ENCODE data around the gene OR5K4. TPM values are rescaled to one million over a fixed set of nuclear protein-coding genes. Genes with fewer than 3 reads are reported as not detected.

The OR5K4 gene
- polyA plus RNA-seq, 1 of the 3 experiments (the other 2 are of a cell fraction): not detected

- TF ChIP-seq REST (IDR thresholded peaks at IDR 0.05; ENCODE audit: low read depth, low read length): no peak
- no peak for TF ChIP-seq NRF1 (IDR thresholded peaks at IDR 0.05; ENCODE audit: low read depth, low read length)
- no peak for TF ChIP-seq USF1 (IDR thresholded peaks at IDR 0.05; ENCODE audit: borderline replicate concordance, low read depth)
- TF ChIP-seq NFIC (IDR thresholded peaks at IDR 0.05; ENCODE audit: borderline replicate concordance): no peak
Observed at GRCh38 chr3:98326105-98326893, 27.4 kb upstream of the OR5K4 start (continued).

- no peak for TF ChIP-seq POLR2AphosphoS5 (IDR thresholded peaks at IDR 0.05; ENCODE audit: low read depth, low read length)
- no peak for TF ChIP-seq TAF1 (IDR thresholded peaks at IDR 0.05; ENCODE audit: borderline replicate concordance, low read depth, low read length)
- TF ChIP-seq NRF1 (IDR thresholded peaks at IDR 0.05; ENCODE audit: low read depth, low read length): no peak
- TF ChIP-seq FOXM1 (IDR thresholded peaks at IDR 0.05; ENCODE audit: low read depth): no peak
- TF ChIP-seq REST (IDR thresholded peaks at IDR 0.05; ENCODE audit: low read depth, low read length): no peak
- no peak for TF ChIP-seq USF1 (IDR thresholded peaks at IDR 0.05; ENCODE audit: borderline replicate concordance, low read depth)
- TF ChIP-seq IRF3 (IDR thresholded peaks at IDR 0.05; ENCODE audit: low read depth, low read length): no peak
- no peaks in the 10 kb centered on the region for H3F3A ChIP-seq (replicated peaks; ENCODE audit: insufficient read depth)
- CTCF ChIA-PET: interaction anchor here (0.9 kb wide), 1 partner anchor 289 kb away, joined by 4 read pairs; no protein-coding TSS in a partner anchor
- POLR2A ChIA-PET: no interaction called here
- no peak overlapping the region for H2AFZ ChIP-seq (ENCODE audit: low read depth)
- no peaks in the 10 kb centered on the region for H3K79me2 ChIP-seq (ENCODE audit: insufficient read depth)
- no peaks in the 10 kb centered on the region for H3K9me3 ChIP-seq
- DNase-seq: no peak
- no peaks in the 10 kb centered on the region for H3K36me3 ChIP-seq (replicated peaks in 1 of 2; ENCODE audit: control insufficient read depth in 1 of 2, insufficient read depth in 2 of 2, low read length in 1 of 2)
- H4K20me1 ChIP-seq (ENCODE audit: insufficient read depth): no peaks in the 10 kb centered on the region
- H3K27ac ChIP-seq (ENCODE audit: low read depth in 2 of 2, low read length in 1 of 2): no peak overlapping the region
- H3K4me2 ChIP-seq: no peak overlapping the region
- H3K9me2 ChIP-seq: no peaks in the 10 kb centered on the region
- no peaks in the 10 kb centered on the region for H3K4me1 ChIP-seq (ENCODE audit: control insufficient read depth in 1 of 2, insufficient read depth in 2 of 2, low read depth in 1 of 2, low read length in 1 of 2)
- peaks cover 4% of the 10 kb centered on the region; the same call in 1 of the 2 replicates for H3K27me3 ChIP-seq (ENCODE audit: insufficient read depth)
- H3K4me3 ChIP-seq (ENCODE audit: low read depth in 2 of 2, low read length in 1 of 2): no peak overlapping the region
- H3K9ac ChIP-seq: no peak overlapping the region
Observed at GRCh38 chr3:98326945-98327344, 26.7 kb upstream of the OR5K4 start.

All from SK-N-SH (cell line).